MM.1S (cell line): Measurements from ENCODE around the gene SLC35A2.

Experiments used
- DNase-seq: peaks from one replicate; pipeline ENCODE4 v3.0.0-alpha.2; 2015
- H2AFZ ChIP-seq: fragments of 300-600 bp; sonication (generic); 2 replicates; pipeline ENCODE4 v1.6.0; 2016; ENCODE audit warnings: antibody characterized with exemption, low read length
- H3F3A ChIP-seq: fragments of 300-600 bp; sonication (generic); 2 replicates; pipeline ENCODE4 v1.6.1; 2016; ENCODE audit warnings: mild to moderate bottlenecking, antibody characterized with exemption, low read length, moderate library complexity, mixed read lengths; ENCODE audit not compliant: insufficient read depth
- H3K27ac ChIP-seq: fragments of 300-600 bp; sonication (generic); 2 replicates; pipeline ENCODE4 v1.5.1; 2016; ENCODE audit warnings: mild to moderate bottlenecking, low read length
- H3K27me3 ChIP-seq: fragments of 300-600 bp; sonication (generic); replicated peaks from 2 replicates; pipeline ENCODE4 v1.6.0; 2016; ENCODE audit warnings: low read length; ENCODE audit not compliant: insufficient read depth
- H3K36me3 ChIP-seq: fragments of 300-600 bp; sonication (generic); replicated peaks from 2 replicates; pipeline ENCODE4 v1.6.1; 2016; ENCODE audit warnings: mild to moderate bottlenecking, low read length, mixed read lengths; ENCODE audit not compliant: insufficient read depth
- H3K4me1 ChIP-seq: fragments of 300-600 bp; sonication (generic); 2 replicates; pipeline ENCODE4 v1.6.1; 2016; ENCODE audit warnings: low read length, mixed read lengths
- H3K4me2 ChIP-seq: fragments of 300-600 bp; sonication (generic); 2 replicates; pipeline ENCODE4 v1.6.0; 2016; ENCODE audit warnings: low read depth, low read length
- H3K4me3 ChIP-seq: fragments of 300-600 bp; sonication (generic); 2 replicates; pipeline ENCODE4 v1.5.1; 2016; ENCODE audit warnings: low read length, mixed read lengths
- H3K79me2 ChIP-seq: fragments of 300-600 bp; sonication (generic); 2 replicates; pipeline ENCODE4 v1.6.1; 2016; ENCODE audit warnings: mixed run types, low read length, mixed read lengths
- H3K9ac ChIP-seq: fragments of 300-600 bp; sonication (generic); 2 replicates; pipeline ENCODE4 v1.6.1; 2016; ENCODE audit warnings: low read length, mixed read lengths
- H3K9me2 ChIP-seq: fragments of 300-600 bp; sonication (generic); replicated peaks from 2 replicates; pipeline ENCODE4 v1.6.1; 2016; ENCODE audit warnings: mild to moderate bottlenecking, low read length, mixed read lengths; ENCODE audit not compliant: insufficient read depth
- H3K9me3 ChIP-seq: fragments of 300-600 bp; sonication (generic); replicated peaks from 2 replicates; pipeline ENCODE4 v1.6.1; 2016; ENCODE audit warnings: mild to moderate bottlenecking, low read length, mixed read lengths; ENCODE audit not compliant: insufficient read depth
- H4K20me1 ChIP-seq: fragments of 300-600 bp; sonication (generic); 2 replicates; pipeline ENCODE4 v1.6.1; 2016; ENCODE audit warnings: mild to moderate bottlenecking, low read length, moderate library complexity, mixed read lengths; ENCODE audit not compliant: insufficient read depth
- EZH2 ChIP-seq: fragments of 300-600 bp; sonication (generic); optimal IDR thresholded peaks from 2 replicates; pipeline ENCODE3; 2017; ENCODE audit warnings: low read depth, mild to moderate bottlenecking, antibody characterized with exemption, low read length, mixed read lengths
- EZH2phosphoT487 ChIP-seq: fragments of 300-600 bp; sonication (generic); IDR thresholded peaks from 2 replicates; pipeline ENCODE4 v1.6.1; 2018; ENCODE audit warnings: antibody characterized with exemption, low read length
- TF ChIP-seq, protein P1 (sequence below): fragments of 300-600 bp; sonication (generic); IDR thresholded peaks from 2 replicates; pipeline ENCODE4 v1.5.1; 2016; ENCODE audit warnings: antibody characterized with exemption, low read length, mixed read lengths

The SLC35A2 gene

DNA sequence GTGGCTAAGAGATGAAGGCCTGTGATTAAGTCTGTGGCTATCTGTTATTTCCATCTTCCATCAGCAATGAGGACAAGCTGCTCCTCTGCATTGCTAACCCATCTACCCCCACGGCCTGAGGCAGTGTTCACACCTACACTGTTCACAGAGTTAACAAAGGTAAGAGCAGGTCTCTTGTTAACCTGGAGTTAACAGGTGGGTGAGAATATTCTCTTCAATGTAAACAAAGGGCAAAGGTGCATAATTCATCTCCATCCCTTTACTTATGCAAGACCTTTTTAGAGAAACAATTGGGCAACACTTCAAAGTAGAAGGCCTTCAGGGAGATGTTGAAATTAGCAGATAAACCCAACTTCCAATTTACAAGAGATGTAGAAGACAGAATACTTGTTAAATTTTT lies 2.8 kb downstream of the SLC35A2 start:
- Histone ChIP-seq H3K79me2 (peaks cover 2% of the 10 kb centered on the region), H2AFZ (no peak overlapping the region), H4K20me1 (no peaks in the 10 kb centered on the region), H3K4me1 (no peaks in the 10 kb centered on the region), H3F3A (peaks cover 26% of the 10 kb centered on the region), H3K9ac (no peak overlapping the region), H3K27me3 (no peaks in the 10 kb centered on the region), H3K9me3 (no peaks in the 10 kb centered on the region), H3K4me2 (no peak overlapping the region), H3K27ac (no peak overlapping the region), H3K9me2 (no peaks in the 10 kb centered on the region), H3K4me3 (no peak overlapping the region), H3K36me3 (0 out of 2 replicates have a peak, but pooled peaks cover 2% of the 10 kb centered on the region)
- TF ChIP-seq, protein P1, sequence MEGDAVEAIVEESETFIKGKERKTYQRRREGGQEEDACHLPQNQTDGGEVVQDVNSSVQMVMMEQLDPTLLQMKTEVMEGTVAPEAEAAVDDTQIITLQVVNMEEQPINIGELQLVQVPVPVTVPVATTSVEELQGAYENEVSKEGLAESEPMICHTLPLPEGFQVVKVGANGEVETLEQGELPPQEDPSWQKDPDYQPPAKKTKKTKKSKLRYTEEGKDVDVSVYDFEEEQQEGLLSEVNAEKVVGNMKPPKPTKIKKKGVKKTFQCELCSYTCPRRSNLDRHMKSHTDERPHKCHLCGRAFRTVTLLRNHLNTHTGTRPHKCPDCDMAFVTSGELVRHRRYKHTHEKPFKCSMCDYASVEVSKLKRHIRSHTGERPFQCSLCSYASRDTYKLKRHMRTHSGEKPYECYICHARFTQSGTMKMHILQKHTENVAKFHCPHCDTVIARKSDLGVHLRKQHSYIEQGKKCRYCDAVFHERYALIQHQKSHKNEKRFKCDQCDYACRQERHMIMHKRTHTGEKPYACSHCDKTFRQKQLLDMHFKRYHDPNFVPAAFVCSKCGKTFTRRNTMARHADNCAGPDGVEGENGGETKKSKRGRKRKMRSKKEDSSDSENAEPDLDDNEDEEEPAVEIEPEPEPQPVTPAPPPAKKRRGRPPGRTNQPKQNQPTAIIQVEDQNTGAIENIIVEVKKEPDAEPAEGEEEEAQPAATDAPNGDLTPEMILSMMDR: no peak
- TF ChIP-seq EZH2phosphoT487 (no peak), EZH2 (no peak)
- DNase-seq: no peak

DNA sequence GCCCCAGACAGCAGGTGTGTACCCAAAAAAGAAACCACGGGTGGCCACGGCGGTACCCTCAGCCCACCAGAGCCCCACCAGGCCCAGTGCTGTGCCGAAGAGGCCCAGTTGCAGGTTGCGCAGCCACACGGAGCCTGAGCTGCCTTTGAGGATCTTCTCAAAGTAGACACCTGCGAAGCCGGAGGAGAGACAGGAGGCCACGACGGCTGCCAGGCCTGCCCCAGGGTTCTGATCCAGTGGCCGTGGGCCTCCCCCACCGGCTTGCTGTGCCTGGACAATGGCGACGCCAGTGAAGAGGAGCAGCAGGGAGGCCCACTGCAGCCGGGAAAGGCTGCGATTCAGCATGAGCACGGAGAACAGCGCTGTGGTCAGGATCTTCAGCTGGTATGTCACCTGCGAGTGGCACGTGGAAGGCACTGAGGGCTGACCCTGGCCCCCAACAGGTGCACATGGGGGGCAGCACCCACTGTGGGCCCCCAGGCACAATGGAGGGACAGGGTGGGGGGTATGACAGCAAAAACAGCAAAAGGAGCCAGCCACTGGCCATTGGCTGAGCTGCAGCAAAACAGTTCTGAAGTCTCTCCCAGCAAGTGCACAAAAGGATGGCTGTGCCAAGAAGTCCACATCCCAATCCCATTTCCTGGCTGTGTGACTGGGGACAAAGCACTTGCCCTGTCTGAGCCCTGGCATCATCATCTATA lies 6.2 kb downstream of the SLC35A2 start:
- H3K9me2 ChIP-seq: no peaks in the 10 kb centered on the region
- H3F3A ChIP-seq: no peaks in the 10 kb centered on the region
- H3K36me3 ChIP-seq: no peaks in the 10 kb centered on the region
- no peak overlapping the region for H2AFZ ChIP-seq
- H4K20me1 ChIP-seq: no peaks in the 10 kb centered on the region
- no peak overlapping the region for H3K4me2 ChIP-seq
- peaks cover 9% of the 10 kb centered on the region for H3K79me2 ChIP-seq
- DNase-seq: no peak
- no peaks in the 10 kb centered on the region for H3K4me1 ChIP-seq
- no peak overlapping the region for H3K4me3 ChIP-seq
- no peaks in the 10 kb centered on the region for H3K9me3 ChIP-seq
- no peaks in the 10 kb centered on the region for H3K27me3 ChIP-seq
- H3K9ac ChIP-seq: no peak overlapping the region
- no peak for TF ChIP-seq EZH2phosphoT487
- H3K27ac ChIP-seq: no peak overlapping the region

DNA sequence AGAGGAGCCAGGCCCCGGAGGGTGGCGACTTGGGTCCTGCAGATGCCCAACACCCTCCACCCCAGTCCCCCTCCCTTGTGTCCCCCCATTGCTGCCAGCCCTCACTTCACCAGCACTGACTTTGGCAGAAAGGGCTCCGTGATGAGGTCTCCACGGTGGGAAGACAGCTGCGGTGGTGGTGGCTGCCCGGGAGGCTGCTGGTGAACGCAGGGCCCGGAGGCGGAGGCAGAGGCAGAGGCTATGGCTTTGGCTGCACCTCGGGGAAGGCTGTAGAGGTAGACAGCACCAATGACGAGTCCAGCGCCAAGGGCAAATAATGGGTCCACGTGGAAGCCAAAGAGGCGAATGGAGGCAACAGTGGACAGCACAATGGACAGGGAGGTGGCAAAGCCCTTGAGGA lies 6.8 kb downstream of the SLC35A2 start:
- Histone ChIP-seq H3K79me2 (peaks cover 14% of the 10 kb centered on the region), H3K27me3 (no peaks in the 10 kb centered on the region), H3F3A (no peaks in the 10 kb centered on the region), H3K4me3 (no peak overlapping the region), H3K27ac (no peak overlapping the region), H3K9me3 (no peaks in the 10 kb centered on the region), H3K9me2 (no peaks in the 10 kb centered on the region), H2AFZ (no peak overlapping the region), H3K36me3 (no peaks in the 10 kb centered on the region), H3K4me1 (no peaks in the 10 kb centered on the region), H3K9ac (no peak overlapping the region), H3K4me2 (no peak overlapping the region), H4K20me1 (no peaks in the 10 kb centered on the region)
- TF ChIP-seq EZH2phosphoT487: no peak
- TF ChIP-seq, protein P1: no peak
- DNase-seq: no peak

DNA sequence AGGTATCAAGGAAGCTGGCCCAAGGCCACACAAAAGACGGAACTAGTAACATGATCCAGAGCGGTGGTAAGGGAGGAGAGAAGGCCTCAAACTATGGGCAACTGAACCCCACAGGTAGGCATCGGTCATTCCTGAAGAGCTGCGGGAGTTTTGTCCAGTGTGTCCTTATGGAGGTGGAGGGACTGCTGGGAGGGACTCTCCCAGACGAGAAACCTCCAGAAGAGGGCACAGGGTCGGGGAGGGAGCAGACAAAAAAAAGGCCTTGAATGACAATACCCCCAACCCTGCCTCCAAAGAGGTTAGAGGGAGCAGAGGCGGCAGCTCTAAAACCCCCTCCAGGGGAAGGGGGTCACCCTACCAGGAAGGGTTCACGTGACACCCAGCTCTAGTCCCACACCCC lies 7.3 kb downstream of the SLC35A2 start:
- no peaks in the 10 kb centered on the region for H4K20me1 ChIP-seq
- H3K4me1 ChIP-seq: no peaks in the 10 kb centered on the region
- H2AFZ ChIP-seq: no peak overlapping the region
- no peak overlapping the region for H3K4me3 ChIP-seq
- no peak for TF ChIP-seq EZH2
- TF ChIP-seq, protein P1: no peak
- TF ChIP-seq EZH2phosphoT487: no peak
- H3K79me2 ChIP-seq: peaks cover 18% of the 10 kb centered on the region
- no peak overlapping the region for H3K4me2 ChIP-seq
- no peaks in the 10 kb centered on the region for H3K36me3 ChIP-seq
- H3K9me3 ChIP-seq: no peaks in the 10 kb centered on the region
- no peaks in the 10 kb centered on the region for H3K27me3 ChIP-seq
- H3K27ac ChIP-seq: no peak overlapping the region
- H3K9me2 ChIP-seq: no peaks in the 10 kb centered on the region
- DNase-seq: no peak
- H3F3A ChIP-seq: no peaks in the 10 kb centered on the region
- H3K9ac ChIP-seq: no peak overlapping the region
